Osteoblast (primary cell): Measurements from ENCODE around the gene NARS2. TPM values are rescaled to one million over a fixed set of nuclear protein-coding genes. Genes with fewer than 3 reads are reported as not detected.

Experiments
- DNase-seq: peaks from one replicate; pipeline ENCODE4 v3.0.0; 2011; ENCODE audit warnings: low spot score, mixed read lengths; ENCODE audit not compliant: insufficient read length; ENCODE audit errors: missing footprints
- H2AFZ ChIP-seq: 2 replicates; pipeline ENCODE4 v1.6.0; 2011; ENCODE audit warnings: mild to moderate bottlenecking, low read length
- H3K27ac ChIP-seq: 2 replicates; pipeline ENCODE4 v1.5.1; 2011; ENCODE audit warnings: mild to moderate bottlenecking, low read depth, low read length, moderate library complexity
- H3K27me3 ChIP-seq: 2 replicates; pipeline ENCODE4 v1.6.0; 2012; ENCODE audit warnings: mild to moderate bottlenecking, control low read depth, inconsistent platforms, low read length, moderate library complexity; ENCODE audit not compliant: insufficient read depth
- H3K36me3 ChIP-seq: 2 replicates; pipeline ENCODE4 v1.5.1; 2011; ENCODE audit warnings: mild to moderate bottlenecking, low read length, control low read depth, moderate library complexity; ENCODE audit not compliant: insufficient read depth
- H3K4me1 ChIP-seq: 2 replicates; pipeline ENCODE4 v1.5.1; 2011; ENCODE audit warnings: mild to moderate bottlenecking, low read length, control low read depth, moderate library complexity; ENCODE audit not compliant: insufficient read depth
- H3K4me2 ChIP-seq: 2 replicates; pipeline ENCODE4 v1.6.0; 2011; ENCODE audit warnings: mild to moderate bottlenecking, low read length; ENCODE audit not compliant: insufficient read depth
- H3K4me3 ChIP-seq: fragments of 200-600 bp; sonication (generic); 3 replicates; pipeline ENCODE4 v1.5.1; 2012; ENCODE audit warnings: mild to moderate bottlenecking, low read length, inconsistent platforms; ENCODE audit not compliant: insufficient read depth
- H3K79me2 ChIP-seq: 2 replicates; pipeline ENCODE4 v1.6.0; 2012; ENCODE audit warnings: mild to moderate bottlenecking, low read length, control low read depth, inconsistent platforms; ENCODE audit not compliant: insufficient read depth
- H3K9me3 ChIP-seq: 2 replicates; pipeline ENCODE4 v1.5.1; 2011; ENCODE audit warnings: low read depth, low read length, control low read depth
- H4K20me1 ChIP-seq: 2 replicates; pipeline ENCODE4 v1.6.0; 2012; ENCODE audit warnings: mild to moderate bottlenecking, low read length, control low read depth; ENCODE audit not compliant: insufficient read depth
- CTCF ChIP-seq: IDR thresholded peaks from 2 replicates; pipeline ENCODE4 v1.5.1; 2011; ENCODE audit warnings: mild to moderate bottlenecking, low read depth, low read length, moderate library complexity; ENCODE audit errors: extremely low read depth
- total RNA-seq: library from RNA; depleted of rRNA; stranded (reverse); fragments of >200 nt; gene quantifications from 2 replicates; pipeline ENCODE4 v1.2.3, GENCODE V29; 2012

Gene NARS2
- total RNA-seq, 1 donor, result 19.5 TPM

DNA sequence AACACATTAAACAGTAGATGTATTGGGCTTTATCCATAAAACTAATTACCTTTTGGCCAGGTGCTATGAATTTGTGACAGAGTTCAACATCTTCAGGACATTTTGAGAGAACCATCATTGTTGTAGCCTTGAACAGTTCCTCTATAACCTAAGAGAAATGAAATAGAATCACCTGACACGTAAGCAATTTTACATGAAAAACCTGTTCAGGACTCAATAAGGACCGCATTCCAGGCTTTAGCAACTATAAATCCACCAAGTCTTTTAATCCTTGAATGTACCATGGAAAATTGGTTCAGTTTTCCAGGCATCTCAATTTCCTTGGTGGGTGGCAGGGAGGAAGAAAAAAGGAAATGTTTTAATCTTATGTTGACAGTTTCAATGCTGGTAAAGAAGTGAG lies 96.1 kb downstream of the NARS2 start:
- no peak for TF ChIP-seq CTCF
- DNase-seq, result no peak
- Histone ChIP-seq H3K4me3 (no peak overlapping the region), H2AFZ (no peak overlapping the region), H3K9me3 (no peaks in the 10 kb centered on the region), H3K27ac (no peak overlapping the region), H3K27me3 (no peaks in the 10 kb centered on the region), H4K20me1 (no peaks in the 10 kb centered on the region), H3K79me2 (no peaks in the 10 kb centered on the region), H3K36me3 (no peaks in the 10 kb centered on the region), H3K4me2 (no peak overlapping the region), H3K4me1 (no peaks in the 10 kb centered on the region)

DNA sequence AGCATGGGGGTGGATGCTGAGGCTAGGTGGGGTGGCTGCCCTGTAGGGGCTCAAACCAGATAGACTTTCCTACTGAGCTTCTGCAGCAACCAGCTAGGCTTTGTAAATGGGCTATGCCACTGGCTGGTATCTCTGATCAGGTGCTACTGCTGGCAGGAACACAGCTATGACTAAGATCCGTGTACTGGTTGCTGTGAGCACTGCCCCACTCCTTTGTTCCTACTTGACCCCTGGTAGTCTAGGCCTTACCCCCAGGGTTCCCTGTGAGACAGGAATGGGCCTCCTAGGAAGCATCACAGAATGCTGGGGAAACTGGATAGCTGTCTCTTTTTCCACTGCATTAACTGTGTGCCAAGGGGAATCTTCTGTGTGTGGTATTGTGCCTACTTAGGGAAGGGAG lies 98.6 kb downstream of the NARS2 start:
- H3K27ac ChIP-seq, result no peak overlapping the region
- DNase-seq, result no peak

GRCh38 chr11:78474451-78474850 lies 100.2 kb downstream of the NARS2 start:
- Histone ChIP-seq H4K20me1 (no peaks in the 10 kb centered on the region), H3K4me1 (no peaks in the 10 kb centered on the region), H3K79me2 (no peaks in the 10 kb centered on the region), H2AFZ (no peak overlapping the region), H3K4me3 (no peak overlapping the region), H3K27ac (no peak overlapping the region), H3K9me3 (no peaks in the 10 kb centered on the region), H3K36me3 (no peaks in the 10 kb centered on the region), H3K4me2 (no peak overlapping the region), H3K27me3 (no peaks in the 10 kb centered on the region)
- no peak for DNase-seq
- TF ChIP-seq CTCF, result no peak

More for the DNA sequence above, 98.6 kb downstream of the NARS2 start:
- H3K36me3 ChIP-seq, result no peaks in the 10 kb centered on the region
- H3K4me2 ChIP-seq, result no peak overlapping the region
- H3K27me3 ChIP-seq, result no peaks in the 10 kb centered on the region
- TF ChIP-seq CTCF, result no peak
- no peaks in the 10 kb centered on the region for H4K20me1 ChIP-seq
- no peaks in the 10 kb centered on the region for H3K4me1 ChIP-seq
- H3K4me3 ChIP-seq, result no peak overlapping the region
- no peaks in the 10 kb centered on the region for H3K9me3 ChIP-seq
- H2AFZ ChIP-seq, result no peak overlapping the region
- H3K79me2 ChIP-seq, result no peaks in the 10 kb centered on the region

DNA sequence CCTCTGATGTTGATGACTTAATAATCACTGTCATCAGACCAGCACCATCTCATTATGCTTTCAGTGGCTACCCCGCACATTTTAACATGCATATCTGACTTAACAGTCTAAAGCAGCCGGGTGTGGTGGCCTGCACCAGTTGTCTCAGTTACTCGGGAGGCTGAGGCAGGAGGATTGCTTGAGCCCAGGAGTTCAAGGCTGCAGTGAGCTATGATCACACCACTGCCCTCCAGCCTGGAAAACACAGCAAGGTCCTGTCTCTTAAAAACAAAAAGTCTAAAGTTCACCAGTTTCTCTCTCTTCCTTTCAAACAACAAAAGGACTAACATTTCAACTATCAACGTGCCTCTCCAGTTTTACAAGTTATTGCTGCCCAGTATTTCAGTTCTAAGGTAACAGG lies 101.8 kb downstream of the NARS2 start:
- no peak overlapping the region for H3K27ac ChIP-seq
- H3K9me3 ChIP-seq, result no peaks in the 10 kb centered on the region
- no peak for TF ChIP-seq CTCF
- no peaks in the 10 kb centered on the region for H4K20me1 ChIP-seq
- no peaks in the 10 kb centered on the region for H3K36me3 ChIP-seq
- no peaks in the 10 kb centered on the region for H3K4me1 ChIP-seq
- no peak overlapping the region for H3K4me2 ChIP-seq
- DNase-seq, result no peak
- H3K79me2 ChIP-seq, result no peaks in the 10 kb centered on the region
- no peak overlapping the region for H3K4me3 ChIP-seq
- no peaks in the 10 kb centered on the region for H3K27me3 ChIP-seq
- no peak overlapping the region for H2AFZ ChIP-seq
